Activated CD4-positive, alpha-beta T cell treated with anti-CD3 and anti-CD28 coated beads, Interleukin-2, amount 10 ng/mL, durations not matched to agents 7 days and 5 days (primary cell): ENCODE measurements around the gene CLMP. TPM values are rescaled to one million over a fixed set of nuclear protein-coding genes. Genes with fewer than 3 reads are reported as not detected.

Experiments
- CTCF ChIA-PET: fragments of 350-600 bp; sonication (Branson Sonifier 250); formaldehyde crosslinking; loops from one replicate; lab custom pipeline; 2021; ENCODE audit warnings: antibody characterized with exemption; lab: Charles Lee
- POLR2A ChIA-PET: fragments of 350-600 bp; sonication (Branson Sonifier 250); formaldehyde crosslinking; loops from one replicate; lab custom pipeline; 2021; ENCODE audit warnings: antibody characterized with exemption; lab: Charles Lee
- DNase-seq: peaks from one replicate; pipeline ENCODE4 v3.0.0-alpha.2; 2020
- H3K27ac Mint-ChIP-seq: one replicate; pipeline ENCODE4 v1.8.0; 2021; ENCODE audit warnings: mild to moderate bottlenecking, moderate library complexity, mixed read lengths
- H3K27me3 Mint-ChIP-seq: one replicate; pipeline ENCODE4 v1.8.0; 2021; ENCODE audit warnings: mixed read lengths
- H3K36me3 Mint-ChIP-seq: one replicate; pipeline ENCODE4 v1.8.0; 2021; ENCODE audit warnings: low read depth, mixed read lengths
- H3K4me1 Mint-ChIP-seq: one replicate; pipeline ENCODE4 v1.8.0; 2021; ENCODE audit warnings: mixed read lengths
- H3K4me3 Mint-ChIP-seq: one replicate; pipeline ENCODE4 v1.8.0; 2021; ENCODE audit warnings: mild to moderate bottlenecking, moderate library complexity, mixed read lengths
- H3K9me3 Mint-ChIP-seq: one replicate; pipeline ENCODE4 v1.8.0; 2021; ENCODE audit warnings: mixed read lengths
- total RNA-seq, 2 experiments: library from RNA; stranded (reverse); gene quantifications; one replicate each; pipeline ENCODE4 v1.2.3, GENCODE V29; 2021

The CLMP gene, protein sequence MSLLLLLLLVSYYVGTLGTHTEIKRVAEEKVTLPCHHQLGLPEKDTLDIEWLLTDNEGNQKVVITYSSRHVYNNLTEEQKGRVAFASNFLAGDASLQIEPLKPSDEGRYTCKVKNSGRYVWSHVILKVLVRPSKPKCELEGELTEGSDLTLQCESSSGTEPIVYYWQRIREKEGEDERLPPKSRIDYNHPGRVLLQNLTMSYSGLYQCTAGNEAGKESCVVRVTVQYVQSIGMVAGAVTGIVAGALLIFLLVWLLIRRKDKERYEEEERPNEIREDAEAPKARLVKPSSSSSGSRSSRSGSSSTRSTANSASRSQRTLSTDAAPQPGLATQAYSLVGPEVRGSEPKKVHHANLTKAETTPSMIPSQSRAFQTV
- under 1 TPM; 0.15 to 0.23 TPM for total RNA-seq

- H3K27me3 Mint-ChIP-seq: peaks cover 77% of the 10 kb centered on the region
- peaks cover 29% of the 10 kb centered on the region for H3K4me1 Mint-ChIP-seq
- no peak for DNase-seq
- H3K9me3 Mint-ChIP-seq: peaks cover 6% of the 10 kb centered on the region
- peak within 1 kb of the TSS; percentile 60 for H3K4me3 Mint-ChIP-seq
- CTCF ChIA-PET: interaction anchor here (0.6 kb wide), 1 partner anchor 52 kb away, joined by 3 read pairs; no protein-coding TSS in a partner anchor
- peaks cover 2% of the 10 kb centered on the region for H3K36me3 Mint-ChIP-seq
- POLR2A ChIA-PET: no interaction called here
- no peak within 1 kb of the TSS for H3K27ac Mint-ChIP-seq
These were observed at the start of gene CLMP for GRCh38 chr11:123195188-123196059. CLMP (minus strand) TSS chr11:123195248; CDS start chr11:123194940, 308 bp downstream.

DNA sequence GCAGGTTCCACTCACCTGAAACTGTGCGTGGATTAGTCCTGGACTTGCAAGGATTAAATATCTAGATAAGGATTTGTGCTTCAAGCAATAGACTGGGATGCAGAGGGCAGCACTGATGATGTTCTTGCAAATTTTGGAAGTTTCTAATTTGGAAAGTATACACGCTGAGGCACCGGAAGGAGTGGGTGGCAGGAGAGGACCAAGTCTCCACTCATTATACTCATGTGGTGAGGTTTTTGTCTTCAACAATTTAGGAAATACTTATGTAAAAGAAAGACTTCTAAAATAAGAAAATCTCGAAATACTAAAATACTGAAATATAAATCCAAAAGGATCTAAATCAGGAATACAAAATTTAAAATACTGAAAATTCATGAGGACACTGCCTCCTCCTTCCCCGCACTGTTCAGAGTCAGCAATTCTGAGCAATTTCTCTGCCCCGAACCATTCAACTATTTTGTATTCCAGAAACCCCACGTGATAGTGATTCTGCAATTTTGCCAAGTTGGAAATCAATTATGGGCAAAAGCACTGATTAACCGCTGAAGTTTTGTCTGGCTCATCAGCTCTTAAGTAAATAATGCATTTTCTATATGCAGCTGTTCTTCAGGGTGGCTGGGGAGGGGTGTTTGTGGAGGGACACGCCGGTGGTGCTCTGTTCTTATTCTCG lies 47.0 kb upstream of the CLMP start:
- no peak for DNase-seq
- ChIA-PET POLR2A (no interaction called here), CTCF (interaction anchor here (0.6 kb wide), 1 partner anchor 162 kb away, joined by 4 read pairs; no protein-coding TSS in a partner anchor)
- Mint-ChIP-seq H3K9me3 (no peaks in the 10 kb centered on the region), H3K36me3 (no peaks in the 10 kb centered on the region), H3K4me3 (no peak overlapping the region), H3K27me3 (peaks cover 21% of the 10 kb centered on the region), H3K4me1 (peaks cover 8% of the 10 kb centered on the region), H3K27ac (no peak overlapping the region)

DNA sequence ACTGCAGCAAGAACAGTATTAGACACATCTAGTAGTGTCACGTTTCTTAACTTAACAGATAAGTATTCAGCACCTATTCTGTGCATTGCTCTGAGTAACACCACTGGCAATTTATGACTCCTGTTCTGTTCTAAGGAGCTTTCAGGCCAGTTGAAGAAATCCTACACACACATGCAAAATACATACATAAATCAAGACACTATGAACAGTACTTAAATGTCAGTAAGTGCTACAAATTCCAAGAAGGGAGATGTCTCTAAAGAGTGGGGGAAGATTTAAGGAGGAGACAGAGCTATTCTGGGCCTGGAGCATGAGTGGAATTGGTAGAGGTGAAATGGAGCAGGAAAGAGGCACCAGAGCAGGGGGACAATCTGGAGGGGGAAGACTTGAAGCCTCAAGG lies 46.2 kb upstream of the CLMP start:
- no peak for DNase-seq
- Mint-ChIP-seq H3K4me3 (no peak overlapping the region), H3K9me3 (no peaks in the 10 kb centered on the region), H3K27me3 (peaks cover 21% of the 10 kb centered on the region), H3K4me1 (peaks cover 5% of the 10 kb centered on the region), H3K36me3 (no peaks in the 10 kb centered on the region), H3K27ac (no peak overlapping the region)
- ChIA-PET POLR2A (no interaction called here), CTCF (interaction anchor here (0.6 to 2.9 kb wide), 3 partner anchors 126 to 161 kb away, joined by 4 to 6 read pairs (median 4); no protein-coding TSS in a partner anchor)

DNA sequence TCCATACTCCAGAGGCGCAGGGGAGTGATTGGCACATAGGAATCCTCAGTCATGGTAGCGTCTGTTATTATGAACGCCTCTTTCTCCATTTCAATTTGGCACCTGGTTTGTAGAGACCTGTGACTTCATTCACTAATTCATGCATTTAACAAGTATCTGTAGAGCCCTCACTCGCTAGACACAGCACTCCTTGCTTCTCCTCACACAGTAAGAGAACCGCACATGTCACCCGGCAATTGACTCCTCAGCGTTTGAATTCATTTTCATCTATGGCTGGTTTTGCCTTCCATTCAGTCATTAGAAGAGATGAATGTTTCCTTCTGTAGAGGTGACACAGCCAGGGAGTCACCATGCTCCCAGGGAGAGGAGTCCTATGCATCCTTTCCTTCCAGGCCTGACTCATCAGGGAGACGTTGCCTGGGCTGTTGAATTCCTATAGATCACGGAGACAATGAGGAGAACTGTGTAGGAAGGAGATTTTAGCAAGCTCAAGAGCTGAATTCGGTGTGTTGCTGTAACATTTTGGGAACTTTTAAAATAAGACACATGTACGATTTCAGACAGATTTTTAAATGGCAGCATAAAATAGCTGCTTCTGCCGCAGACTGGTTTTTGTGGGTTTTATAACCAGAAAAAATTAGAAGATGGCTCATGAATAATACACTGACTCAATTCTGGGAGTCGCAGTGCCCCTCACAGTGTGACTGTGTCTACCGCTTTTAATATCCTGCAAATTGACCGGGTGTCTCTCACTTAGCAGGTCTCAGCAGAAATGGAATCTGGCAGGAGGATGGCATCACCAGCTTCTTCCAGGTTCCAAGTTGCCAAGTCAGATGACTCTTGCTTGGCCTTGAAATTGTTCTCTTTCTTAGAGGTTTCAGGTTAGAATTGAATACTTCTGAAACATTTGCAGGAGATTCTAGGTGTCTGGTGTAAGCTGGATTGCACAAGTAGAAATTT lies 44.4 kb upstream of the CLMP start:
- ChIA-PET CTCF (interaction anchor here (0.6 to 4.9 kb wide), 8 partner anchors 6 to 1694 kb away, joined by 3 to 29 read pairs (median 4); no protein-coding TSS in a partner anchor), POLR2A (interaction anchor here (0.6 kb wide), 1 partner anchor 96 kb away, joined by 3 read pairs; no protein-coding TSS in a partner anchor)
- Mint-ChIP-seq H3K36me3 (peaks cover 3% of the 10 kb centered on the region), H3K9me3 (no peaks in the 10 kb centered on the region), H3K27me3 (peaks cover 21% of the 10 kb centered on the region), H3K27ac (no peak overlapping the region), H3K4me1 (peaks cover 19% of the 10 kb centered on the region), H3K4me3 (no peak overlapping the region)
- DNase-seq: no peak

DNA sequence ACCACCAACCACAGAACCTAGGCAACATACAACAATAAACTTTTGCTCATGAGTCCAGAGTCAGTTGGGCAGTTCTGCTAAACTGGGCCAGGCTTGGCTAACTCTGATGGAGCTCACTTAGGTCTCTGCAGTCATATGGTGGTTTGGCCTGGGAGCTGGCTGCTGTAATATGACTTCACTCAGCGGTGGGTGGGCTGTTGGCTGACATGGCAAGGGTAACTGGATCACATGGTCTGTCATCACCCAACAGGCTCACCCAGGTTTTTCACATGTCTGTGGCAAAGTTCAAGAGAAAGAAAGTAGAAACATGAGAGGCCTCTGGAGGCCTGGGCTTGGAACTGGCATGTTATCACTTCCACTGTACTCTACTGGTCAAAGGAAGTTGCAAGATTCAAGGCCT lies 43.2 kb upstream of the CLMP start:
- ChIA-PET POLR2A (no interaction called here), CTCF (interaction anchor here (1.4 to 4.9 kb wide), 4 partner anchors 8 to 127 kb away, joined by 3 to 29 read pairs (median 6); no protein-coding TSS in a partner anchor)
- H3K9me3 Mint-ChIP-seq: peaks cover 2% of the 10 kb centered on the region
- no peak overlapping the region for H3K4me3 Mint-ChIP-seq
- peaks cover 16% of the 10 kb centered on the region for H3K27me3 Mint-ChIP-seq
- DNase-seq: no peak
- H3K4me1 Mint-ChIP-seq: peaks cover 25% of the 10 kb centered on the region
- no peak overlapping the region for H3K27ac Mint-ChIP-seq
- peaks cover 7% of the 10 kb centered on the region for H3K36me3 Mint-ChIP-seq

DNA sequence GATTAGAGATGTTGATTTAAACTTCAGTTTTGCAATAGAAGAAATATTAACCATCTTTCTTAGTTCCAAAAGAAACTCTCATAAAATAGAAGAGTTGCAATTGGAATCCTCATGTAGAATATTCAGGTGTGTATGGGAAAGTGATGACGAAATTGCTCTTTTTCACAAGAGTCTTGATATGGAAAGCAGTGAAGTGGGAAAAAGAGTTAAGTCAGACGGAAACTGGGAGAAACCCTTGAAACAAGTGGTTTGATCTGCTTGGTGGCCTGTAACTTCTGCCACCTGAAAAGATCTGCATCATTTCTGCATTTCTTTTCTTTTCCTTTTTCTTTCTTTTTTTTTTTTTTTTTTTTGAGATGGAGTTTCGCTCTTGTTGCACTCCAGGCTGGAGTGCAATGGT lies 41.8 kb upstream of the CLMP start:
- POLR2A ChIA-PET: no interaction called here
- CTCF ChIA-PET: interaction anchor here (1.1 to 4.9 kb wide), 2 partner anchors 9 to 126 kb away, joined by 4 to 29 read pairs; no protein-coding TSS in a partner anchor
- H3K27me3 Mint-ChIP-seq: peaks cover 10% of the 10 kb centered on the region

DNA sequence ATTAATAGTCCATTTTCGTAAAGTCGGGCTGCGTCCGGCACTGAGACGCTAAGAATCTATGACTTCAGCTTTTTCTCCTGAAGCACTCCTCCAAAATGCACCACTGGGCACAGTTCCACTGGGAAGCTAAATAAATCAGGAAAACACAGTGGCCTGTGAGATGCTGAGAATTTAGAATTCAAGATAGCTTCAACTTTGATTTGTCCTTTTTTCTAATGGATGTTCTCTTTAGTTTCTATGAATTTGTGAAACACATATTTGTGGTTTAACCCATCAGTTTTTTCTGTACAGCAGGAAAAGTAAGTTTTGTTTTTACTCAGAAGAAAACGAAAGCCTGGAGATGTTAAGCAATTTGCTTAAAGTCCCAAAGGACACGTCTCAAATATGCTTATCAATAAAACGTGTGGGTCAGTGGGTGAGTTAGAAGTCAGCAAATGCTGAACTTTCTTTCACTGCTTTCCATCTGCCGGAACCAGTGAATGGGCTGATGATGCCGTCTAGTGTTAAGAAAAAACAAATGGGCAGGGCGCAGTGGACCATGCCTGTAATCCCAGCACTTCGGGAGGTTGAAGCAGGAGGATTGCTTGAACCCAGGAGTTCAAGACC lies 40.7 kb upstream of the CLMP start:
- Mint-ChIP-seq H3K36me3 (peaks cover 21% of the 10 kb centered on the region), H3K4me3 (no peak overlapping the region), H3K27ac (no peak overlapping the region), H3K9me3 (peaks cover 9% of the 10 kb centered on the region), H3K4me1 (peaks cover 39% of the 10 kb centered on the region), H3K27me3 (peaks cover 2% of the 10 kb centered on the region)
- POLR2A ChIA-PET: no interaction called here
- CTCF ChIA-PET: interaction anchor here (4.9 kb wide), 1 partner anchor 10 kb away, joined by 29 read pairs; no protein-coding TSS in a partner anchor
- DNase-seq: no peak

More for the DNA sequence above, 41.8 kb upstream of the CLMP start:
- Mint-ChIP-seq H3K9me3 (peaks cover 7% of the 10 kb centered on the region), H3K36me3 (peaks cover 16% of the 10 kb centered on the region), H3K4me3 (no peak overlapping the region), H3K4me1 (peaks cover 35% of the 10 kb centered on the region), H3K27ac (no peak overlapping the region)
- no peak for DNase-seq

- Mint-ChIP-seq H3K36me3 (peaks cover 21% of the 10 kb centered on the region), H3K4me1 (peaks cover 39% of the 10 kb centered on the region), H3K27me3 (peaks cover 5% of the 10 kb centered on the region), H3K27ac (peak overlapping the region; percentile 15), H3K4me3 (no peak overlapping the region), H3K9me3 (peaks cover 9% of the 10 kb centered on the region)
- DNase-seq: peak; percentile 26
- ChIA-PET POLR2A (no interaction called here), CTCF (interaction anchor here (4.9 kb wide), 1 partner anchor 11 kb away, joined by 29 read pairs; no protein-coding TSS in a partner anchor)
These were observed 40.1 kb upstream of the CLMP start for GRCh38 chr11:123235117-123235655.

GRCh38 chr11:123233975-123234334 lies 38.9 kb upstream of the CLMP start:
- H3K9me3 Mint-ChIP-seq: peaks cover 9% of the 10 kb centered on the region
- ChIA-PET CTCF (interaction anchor here (1.1 to 1.6 kb wide), 3 partner anchors 13 to 174 kb away, joined by 3 to 9 read pairs (median 3); no protein-coding TSS in a partner anchor), POLR2A (no interaction called here)
- no peak overlapping the region for H3K4me3 Mint-ChIP-seq
- peaks cover 7% of the 10 kb centered on the region for H3K27me3 Mint-ChIP-seq
- H3K27ac Mint-ChIP-seq: peak overlapping the region; percentile 97
- peaks cover 21% of the 10 kb centered on the region for H3K36me3 Mint-ChIP-seq
- H3K4me1 Mint-ChIP-seq: peaks cover 39% of the 10 kb centered on the region
- no peak for DNase-seq

- H3K36me3 Mint-ChIP-seq: peaks cover 21% of the 10 kb centered on the region
- DNase-seq: peak; percentile 18
- POLR2A ChIA-PET: interaction anchor here (0.6 kb wide), 1 partner anchor 373 kb away, joined by 3 read pairs; no protein-coding TSS in a partner anchor
- peaks cover 9% of the 10 kb centered on the region for H3K9me3 Mint-ChIP-seq
- peaks cover 11% of the 10 kb centered on the region for H3K27me3 Mint-ChIP-seq
- H3K4me1 Mint-ChIP-seq: peaks cover 39% of the 10 kb centered on the region
- H3K27ac Mint-ChIP-seq: peak overlapping the region; percentile 97
- CTCF ChIA-PET: interaction anchor here (0.5 to 1.6 kb wide), 5 partner anchors 14 to 177 kb away, joined by 3 to 9 read pairs (median 3); no protein-coding TSS in a partner anchor
- H3K4me3 Mint-ChIP-seq: peak overlapping the region; percentile 15
These were observed 38.4 kb upstream of the CLMP start for GRCh38 chr11:123233280-123233974.
